H1 (cell line): ENCODE measurements around the gene SPN. TPM values are rescaled to one million over a fixed set of nuclear protein-coding genes. Genes with fewer than 3 reads are reported as not detected.
A peak's percentile ranks its signal among the peaks of the same experiment; 100 is the strongest.

Experiments used
- CTCF ChIA-PET: fragments of 300-600 bp; sonication (Branson Sonifier 250); formaldehyde crosslinking; loops from one replicate; lab custom pipeline; 2021; ENCODE audit not compliant: partially characterized antibody; lab: Charles Lee
- POLR2A ChIA-PET: fragments of 300-600 bp; sonication (Branson Sonifier 250); formaldehyde crosslinking; loops from one replicate; lab custom pipeline; 2021; ENCODE audit warnings: inconsistent platforms; ENCODE audit not compliant: partially characterized antibody; lab: Charles Lee
- DNase-seq, 2 experiments: peaks; one replicate each; pipeline versions ENCODE4 v3.0.0 to v3.0.0-alpha.2; 2010 to 2022; ENCODE audit warnings: low spot score in 2 of 2, low read depth in 1 of 2, mixed read lengths in 1 of 2
- FAIRE-seq: peaks from 2 replicates; lab custom pipeline; 2011; peaks lifted over from hg19 to GRCh38; lab: Jason Lieb, UNC
- H2AFZ ChIP-seq: 2 replicates; pipeline ENCODE4 v1.8.1; 2012; ENCODE audit warnings: low read length, inconsistent platforms
- H2AK5ac ChIP-seq: 2 replicates; pipeline ENCODE4 v1.6.1; 2013; ENCODE audit warnings: low read depth, low read length
- H2BK120ac ChIP-seq: replicated peaks from 2 replicates; pipeline ENCODE3; 2013; ENCODE audit warnings: low read depth, low read length, inconsistent platforms
- H2BK12ac ChIP-seq: 2 replicates; pipeline ENCODE4 v1.6.1; 2013; ENCODE audit warnings: low read depth, low read length
- H2BK15ac ChIP-seq: 2 replicates; pipeline ENCODE4 v1.6.1; 2013; ENCODE audit warnings: low read length
- H2BK20ac ChIP-seq: 2 replicates; pipeline ENCODE4 v1.6.1; 2013; ENCODE audit warnings: low read length
- H2BK5ac ChIP-seq: 2 replicates; pipeline ENCODE4 v1.6.1; 2013; ENCODE audit warnings: low read depth, low read length
- H3K14ac ChIP-seq: 2 replicates; pipeline ENCODE4 v1.6.1; 2013; ENCODE audit warnings: inconsistent platforms; ENCODE audit not compliant: insufficient read length
- H3K18ac ChIP-seq: 2 replicates; pipeline ENCODE4 v1.6.1; 2013; ENCODE audit warnings: low read length; ENCODE audit errors: extremely low read depth
- H3K23ac ChIP-seq: 2 replicates; pipeline ENCODE4 v1.6.1; 2013; ENCODE audit warnings: inconsistent platforms; ENCODE audit not compliant: insufficient read length
- H3K23me2 ChIP-seq: 2 replicates; pipeline ENCODE4 v1.6.1; 2013; ENCODE audit warnings: low read depth, low read length
- H3K27ac ChIP-seq: 2 replicates; pipeline ENCODE4 v1.6.1; 2011; ENCODE audit warnings: low read depth, low read length, inconsistent platforms
- H3K27me3 ChIP-seq, 4 experiments: replicated peaks in 1 of 4; 1 replicate in 1 of 4; 2 replicates in 3 of 4; pipeline versions ENCODE4 v1.6.1 to v1.8.1; 2011 to 2013; ENCODE audit warnings: low read length in 3 of 4, mild to moderate bottlenecking in 3 of 4, inconsistent platforms in 2 of 4, mixed read lengths in 2 of 4, moderate library complexity in 1 of 4; ENCODE audit not compliant: control insufficient read depth in 3 of 4, insufficient read depth in 3 of 4; ENCODE audit errors: extremely low read depth in 1 of 4
- H3K36me3 ChIP-seq, 4 experiments: 2 replicates each; pipeline versions ENCODE4 v1.6.1 to v1.8.1; 2011 to 2013; ENCODE audit warnings: mild to moderate bottlenecking in 4 of 4, low read length in 3 of 4, moderate library complexity in 2 of 4, control low read depth in 1 of 4, inconsistent platforms in 1 of 4; ENCODE audit not compliant: insufficient read depth in 4 of 4, control insufficient read depth in 2 of 4
- H3K4ac ChIP-seq: replicated peaks from 2 replicates; pipeline ENCODE3; 2013; ENCODE audit warnings: low read length, low read depth, mixed read lengths, inconsistent platforms; ENCODE audit not compliant: insufficient read length
- H3K4me1 ChIP-seq, 4 experiments: replicated peaks in 1 of 4; 1 replicate in 1 of 4; 2 replicates in 3 of 4; pipeline versions ENCODE4 v1.6.1 to v1.8.1; 2011 to 2013; ENCODE audit warnings: low read length in 3 of 4, inconsistent platforms in 2 of 4, mixed read lengths in 1 of 4; ENCODE audit not compliant: insufficient read depth in 4 of 4, control insufficient read depth in 3 of 4
- H3K4me2 ChIP-seq, 2 experiments: 2 replicates each; pipeline versions ENCODE4 v1.6.1 to v1.8.1; 2011 to 2013; ENCODE audit warnings: low read depth in 2 of 2, low read length in 2 of 2, control low read depth in 1 of 2, inconsistent platforms in 1 of 2, mild to moderate bottlenecking in 1 of 2; ENCODE audit not compliant: insufficient read depth in 1 of 2
- H3K4me3 ChIP-seq, 4 experiments: fragments of 200-600, 300-600 bp in 1 of 4; sonication (generic), shearing (Covaris generic), sonication (Bioruptor Twin) in 1 of 4; 2 replicates each; pipeline versions ENCODE4 v1.5.1 to v1.8.1; 2011 to 2016; ENCODE audit warnings: low read length in 4 of 4, low read depth in 3 of 4, control low read depth in 2 of 4, inconsistent platforms in 2 of 4, mild to moderate bottlenecking in 2 of 4, mixed read lengths in 1 of 4, moderate library complexity in 1 of 4; ENCODE audit not compliant: insufficient read depth in 2 of 4; ENCODE audit errors: extremely low read depth in 1 of 4
- H3K56ac ChIP-seq: replicated peaks from 2 replicates; pipeline ENCODE3; 2013; ENCODE audit warnings: low read depth, mild to moderate bottlenecking, mixed read lengths, low read length, inconsistent platforms; ENCODE audit not compliant: insufficient read length
- H3K79me1 ChIP-seq: 2 replicates; pipeline ENCODE4 v1.6.1; 2013; ENCODE audit warnings: low read depth, low read length, control low read depth
- H3K79me2 ChIP-seq, 2 experiments: 2 replicates each; pipeline versions ENCODE4 v1.6.1 to v1.8.1; 2012 to 2013; ENCODE audit warnings: low read length in 2 of 2, mild to moderate bottlenecking in 2 of 2, inconsistent platforms in 1 of 2; ENCODE audit not compliant: insufficient read depth in 2 of 2, control insufficient read depth in 1 of 2
- H3K9ac ChIP-seq, 4 experiments: replicated peaks in 1 of 4; 1 replicate in 1 of 4; 2 replicates in 3 of 4; pipeline versions ENCODE4 v1.6.1 to v1.8.1; 2011 to 2013; ENCODE audit warnings: low read depth in 3 of 4, low read length in 3 of 4, control low read depth in 2 of 4, mild to moderate bottlenecking in 2 of 4, moderate library complexity in 2 of 4, inconsistent platforms in 1 of 4; ENCODE audit errors: extremely low read depth in 1 of 4
- H3K9me3 ChIP-seq, 2 experiments: 2 replicates each; pipeline versions ENCODE4 v1.6.1 to v1.8.1; 2012 to 2013; ENCODE audit warnings: mild to moderate bottlenecking in 2 of 2, moderate library complexity in 2 of 2, control low read depth in 1 of 2, inconsistent platforms in 1 of 2, low read depth in 1 of 2, low read length in 1 of 2, mixed read lengths in 1 of 2; ENCODE audit not compliant: insufficient read depth in 2 of 2
- H4K20me1 ChIP-seq, 2 experiments: replicated peaks in 1 of 2; 2 replicates each; pipeline versions ENCODE3 to v1.8.1; 2011 to 2013; ENCODE audit warnings: inconsistent platforms in 2 of 2, low read length in 2 of 2, mild to moderate bottlenecking in 1 of 2; ENCODE audit not compliant: insufficient read depth in 2 of 2, control insufficient read depth in 1 of 2
- H4K5ac ChIP-seq: 2 replicates; pipeline ENCODE4 v1.6.1; 2013; ENCODE audit warnings: low read length, low read depth, mixed read lengths, inconsistent platforms; ENCODE audit not compliant: insufficient read length
- H4K8ac ChIP-seq: 2 replicates; pipeline ENCODE4 v1.8.0; 2013; ENCODE audit warnings: mild to moderate bottlenecking, moderate library complexity, low read length, inconsistent platforms; ENCODE audit not compliant: insufficient read depth; ENCODE audit errors: extremely low read depth
- H4K91ac ChIP-seq: replicated peaks from 2 replicates; pipeline ENCODE3; 2013; ENCODE audit warnings: low read length, mixed read lengths, inconsistent platforms; ENCODE audit not compliant: insufficient read length
- CTBP2 ChIP-seq: IDR thresholded peaks from 2 replicates; pipeline ENCODE4 v1.7.0; 2011; ENCODE audit warnings: borderline replicate concordance, mild to moderate bottlenecking, moderate library complexity, mixed read lengths, low read length; ENCODE audit not compliant: insufficient read depth, insufficient read length
- EZH2 ChIP-seq: fragments of 200-600 bp; sonication (generic); IDR thresholded peaks from 2 replicates; pipeline ENCODE4 v1.7.1; 2012; ENCODE audit warnings: low read depth, mild to moderate bottlenecking, moderate library complexity, low read length, inconsistent platforms; ENCODE audit not compliant: severe bottlenecking
- GTF2F1 ChIP-seq: IDR thresholded peaks from 2 replicates; pipeline ENCODE4 v1.6.1; 2012; ENCODE audit warnings: low read depth, low read length, improper control_type of control experiment, borderline replicate concordance
- KDM4A ChIP-seq: IDR thresholded peaks from one replicate; pipeline ENCODE4 v1.7.1; 2012; ENCODE audit warnings: low read depth, mild to moderate bottlenecking, moderate library complexity, low read length, inconsistent platforms; ENCODE audit not compliant: severe bottlenecking
- KDM5A ChIP-seq: fragments of 200-600 bp; IDR thresholded peaks from 2 replicates; pipeline ENCODE4 v1.7.1; 2012; ENCODE audit warnings: mild to moderate bottlenecking, low read length, inconsistent platforms, mixed read lengths
- POLR2A ChIP-seq, 2 experiments: IDR thresholded peaks; 1 replicate in 1 of 2; 2 replicates in 1 of 2; pipeline ENCODE4 v1.6.1; 2011; ENCODE audit warnings: low read depth in 2 of 2, low read length in 2 of 2, mild to moderate bottlenecking in 2 of 2; ENCODE audit errors: control extremely low read depth in 1 of 2
- RAD21 ChIP-seq, 2 experiments: IDR thresholded peaks in 1 of 2; conservative IDR thresholded peaks in 1 of 2; 2 replicates each; pipeline ENCODE4 v1.6.1; 2011; ENCODE audit warnings: low read depth in 2 of 2, low read length in 2 of 2, improper control_type of control experiment in 1 of 2, inconsistent platforms in 1 of 2, mild to moderate bottlenecking in 1 of 2, moderate library complexity in 1 of 2
- RFX5 ChIP-seq: IDR thresholded peaks from 2 replicates; pipeline ENCODE4 v1.6.1; 2011; ENCODE audit warnings: low read depth, low read length, improper control_type of control experiment, borderline replicate concordance
- TAF1 ChIP-seq: IDR thresholded peaks from 2 replicates; pipeline ENCODE4 v1.6.1; 2011; ENCODE audit warnings: mild to moderate bottlenecking, low read depth, low read length
- TEAD4 ChIP-seq: IDR thresholded peaks from 2 replicates; pipeline ENCODE4 v1.6.1; 2012; ENCODE audit warnings: low read depth, low read length, inconsistent platforms, mixed read lengths
- WGBS, 2 experiments: shearing (Covaris generic) in 1 of 2; methylation state at CpG; one replicate each; pipeline versions ENCODE4 v1.1.6 to v1.1.7; 2013 to 2015; ENCODE audit warnings: low lambda C conversion rate in 2 of 2, mixed read lengths in 2 of 2, inconsistent platforms in 1 of 2, low coverage in 1 of 2, missing lambda C conversion rate in 1 of 2; ENCODE audit not compliant: insufficient replicate concordance in 2 of 2, insufficient coverage in 1 of 2, insufficient read length in 1 of 2; ENCODE audit errors: extremely low coverage in 1 of 2, missing lambda C conversion rate in 1 of 2; 5-methylcytosine and 5-hydroxymethylcytosine counted together
- polyA plus RNA-seq, 7 experiments: library from polyadenylated mRNA; depleted of rRNA in 3 of 7; stranded (reverse) in 5 of 7; unstranded in 2 of 7; fragments of >200 nt in 5 of 7; fragments of 200-250 nt in 2 of 7; gene quantifications; 1 replicate in 5 of 7; 2 replicates in 1 of 7; 4 replicates in 1 of 7; pipeline versions ENCODE4 v1.2.1 to v1.2.3, GENCODE V29; 2011 to 2013; ENCODE audit warnings: missing spikeins in 2 of 7, mixed read lengths in 2 of 7
- total RNA-seq: library from RNA; stranded (reverse); fragmentation: NEBNext Ultra II Directional; extraction: Animal tissue kit (Norgen Biotek cat#: 25700); gene quantifications from 2 replicates; pipeline ENCODE4 v1.2.1, GENCODE V29; 2021
- TF ChIP-seq, protein P1 (sequence below): IDR thresholded peaks from 2 replicates; pipeline ENCODE4 v1.6.1; 2012; ENCODE audit warnings: inconsistent platforms

SPN gene
- total and polyA plus RNA-seq, 2 of the 8 experiments (the other 6 are each of a cell fraction or from before 2014, with no cell fraction given) = 1.5 to 1.8 TPM

DNA sequence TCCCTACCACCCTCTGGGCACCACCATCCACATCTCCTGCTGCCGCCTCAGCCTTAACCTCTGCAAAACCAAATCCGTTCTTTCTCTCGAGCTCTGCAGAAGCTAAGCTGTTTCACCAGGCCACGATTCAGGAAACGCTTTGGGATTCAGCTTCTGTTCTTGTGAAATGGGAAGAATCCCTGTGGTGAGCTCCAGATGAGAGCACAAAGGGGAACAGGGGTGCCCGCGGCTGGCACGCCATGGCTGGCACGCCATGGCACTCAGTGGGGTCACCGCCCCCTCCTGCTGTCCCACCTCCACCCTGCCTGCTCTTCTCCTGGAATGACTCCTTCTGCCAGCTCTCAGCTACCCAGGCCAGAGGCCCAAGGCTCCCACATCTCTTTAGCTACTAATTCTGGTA is 21.6 kb downstream of the SPN start:
- peaks cover 0 to 75% of the 10 kb centered on the region in 2 experiments; a peak in 3 of 4 replicates for H3K79me2 ChIP-seq

More for the DNA sequence above, 21.6 kb downstream of the SPN start:
- Histone ChIP-seq H2BK5ac (no peak overlapping the region), H3K9ac (no peak overlapping the region), H3K27me3 (no peaks in the 10 kb centered on the region), H4K5ac (no peak overlapping the region), H3K4me1 (peaks cover 6 to 12% (median 7%) of the 10 kb centered on the region in 4 experiments), H3K4me3 (no peak overlapping the region), H3K9me3 (no peaks in the 10 kb centered on the region), H3K56ac (no peak overlapping the region), H3K23me2 (0 out of 2 replicates have a peak, but pooled peaks cover under 1% of the 10 kb centered on the region), H2AK5ac (0 out of 2 replicates have a peak overlapping the region, but pooled peaks have one; percentile 24), H3K4ac (no peak overlapping the region), H4K20me1 (peaks cover 0 to 4% of the 10 kb centered on the region in 2 experiments), H3K14ac (no peak overlapping the region), H2BK120ac (no peak overlapping the region), H3K18ac (no peak overlapping the region; the same call in 1 of the 2 replicates), H2BK12ac (no peak overlapping the region), H3K27ac (no peak overlapping the region), H4K91ac (no peak overlapping the region), H4K8ac (no peak overlapping the region), H3K79me1 (peaks cover 11% of the 10 kb centered on the region), H3K4me2 (no peak overlapping the region), H2AFZ (no peak overlapping the region), H3K36me3 (peaks cover 0 to 25% (median 3%) of the 10 kb centered on the region in 4 experiments; a peak in 2 of 8 replicates), H3K23ac (no peak overlapping the region), H2BK20ac (no peak overlapping the region), H2BK15ac (no peak overlapping the region)
- FAIRE-seq (no peak), DNase-seq (no peak)
- WGBS, 2 experiments = 96% methylated on average over 10 of the region's 10 CpGs; no CpG with 5 or more reads in 1 of the 2 experiments
- no peak for TF ChIP-seq TEAD4
- TF ChIP-seq TAF1 = no peak
- no peak for TF ChIP-seq EZH2
- no peak for TF ChIP-seq CTBP2
- no peak for TF ChIP-seq KDM4A
- TF ChIP-seq GTF2F1 = no peak
- no peak for TF ChIP-seq RAD21 (IDR thresholded peaks at IDR 0.05 in 1 of 2, conservative IDR thresholded peaks at IDR 0.05 in 1 of 2; ENCODE audit: low read depth in 2 of 2, low read length in 2 of 2)
- no peak for TF ChIP-seq POLR2A (IDR thresholded peaks at IDR 0.05; ENCODE audit: control extremely low read depth in 1 of 2, low read depth in 2 of 2, low read length in 2 of 2)
- TF ChIP-seq, protein P1, sequence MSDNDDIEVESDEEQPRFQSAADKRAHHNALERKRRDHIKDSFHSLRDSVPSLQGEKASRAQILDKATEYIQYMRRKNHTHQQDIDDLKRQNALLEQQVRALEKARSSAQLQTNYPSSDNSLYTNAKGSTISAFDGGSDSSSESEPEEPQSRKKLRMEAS = no peak
- TF ChIP-seq KDM5A = no peak
- no peak for TF ChIP-seq RFX5
- POLR2A ChIA-PET = interaction anchor here (0.8 to 9.8 kb wide), 4 partner anchors 8 to 42 kb away, joined by 3 to 130 read pairs (median 62); partner anchors contain the start of gene QPRT
- CTCF ChIA-PET = interaction anchor here (0.8 to 1.1 kb wide), 4 partner anchors 16 to 837 kb away, joined by 3 to 5 read pairs (median 3); no protein-coding TSS in a partner anchor
